SU-DHL-6 (cell line): ENCODE results near the gene PLEKHF1.

Source experiments
- H2AFZ ChIP-seq: fragments of 200-600 bp; sonication (generic); 2 replicates; pipeline ENCODE4 v1.6.1; 2014; ENCODE audit warnings: low read depth, mild to moderate bottlenecking, moderate library complexity, mixed read lengths, antibody characterized with exemption, low read length; ENCODE audit not compliant: severe bottlenecking
- H3F3A ChIP-seq: fragments of 200-600 bp; shearing (Covaris generic); 2 replicates; pipeline ENCODE4 v1.6.0; 2016; ENCODE audit warnings: antibody characterized with exemption, mild to moderate bottlenecking; ENCODE audit not compliant: insufficient read depth
- H3K27ac ChIP-seq: fragments of 200-600 bp; sonication (generic); 2 replicates; pipeline ENCODE4 v1.5.1; 2016; ENCODE audit warnings: low read depth, mild to moderate bottlenecking, low read length, moderate library complexity, mixed read lengths
- H3K27me3 ChIP-seq: fragments of 200-600 bp; sonication (generic), shearing (Covaris generic); 2 replicates; pipeline ENCODE4 v1.6.0; 2014; ENCODE audit warnings: mild to moderate bottlenecking, low read length
- H3K36me3 ChIP-seq: fragments of 200-600 bp; sonication (generic); 2 replicates; pipeline ENCODE4 v1.6.1; 2014; ENCODE audit warnings: mild to moderate bottlenecking, low read length, mixed read lengths
- H3K4me2 ChIP-seq: fragments of 300-600, 200-600 bp; shearing (Covaris generic), sonication (generic); 2 replicates; pipeline ENCODE4 v1.6.0; 2014; ENCODE audit warnings: low read length, low read depth, mild to moderate bottlenecking; ENCODE audit not compliant: poor library complexity, severe bottlenecking
- H3K4me3 ChIP-seq: fragments of 200-600 bp; sonication (generic); 2 replicates; pipeline ENCODE4 v1.5.1; 2014; ENCODE audit warnings: antibody characterized with exemption, low read length, mild to moderate bottlenecking, mixed read lengths; ENCODE audit not compliant: insufficient read depth, poor library complexity, severe bottlenecking
- H3K79me2 ChIP-seq: fragments of 200-600 bp; sonication (generic); 2 replicates; pipeline ENCODE4 v1.6.1; 2014; ENCODE audit warnings: mild to moderate bottlenecking, low read length, moderate library complexity; ENCODE audit not compliant: insufficient read depth
- H3K9ac ChIP-seq: fragments of 200-600 bp; sonication (generic); 2 replicates; pipeline ENCODE4 v1.7.0; 2014; ENCODE audit warnings: mild to moderate bottlenecking, low read length
- H3K9me2 ChIP-seq: fragments of 200-600 bp; sonication (generic); replicated peaks from 2 replicates; pipeline ENCODE4 v1.6.1; 2014; ENCODE audit warnings: low read length; ENCODE audit not compliant: insufficient read depth
- H3K9me3 ChIP-seq: fragments of 200-600 bp; sonication (generic); 2 replicates; pipeline ENCODE4 v1.6.1; 2014; ENCODE audit warnings: low read length, mixed read lengths; ENCODE audit not compliant: insufficient read depth
- H4K20me1 ChIP-seq: fragments of 200-600 bp; sonication (generic); 2 replicates; pipeline ENCODE4 v1.6.1; 2014; ENCODE audit warnings: low read depth, mild to moderate bottlenecking, antibody characterized with exemption, low read length, moderate library complexity, mixed read lengths
- EZH2phosphoT487 ChIP-seq: fragments of 200-600 bp; sonication (generic), shearing (Covaris generic); conservative IDR thresholded peaks from 2 replicates; pipeline ENCODE4 v1.6.1; 2018; ENCODE audit warnings: mild to moderate bottlenecking, antibody characterized with exemption, low read length, moderate library complexity, mixed read lengths
- TF ChIP-seq, protein P1 (sequence below): fragments of 200-600 bp; sonication (generic); IDR thresholded peaks from one replicate; pipeline ENCODE4 v1.5.1; 2017; ENCODE audit warnings: antibody characterized with exemption, mild to moderate bottlenecking, low read length, moderate library complexity; ENCODE audit not compliant: insufficient read depth, poor library complexity, severe bottlenecking

Gene PLEKHF1

DNA sequence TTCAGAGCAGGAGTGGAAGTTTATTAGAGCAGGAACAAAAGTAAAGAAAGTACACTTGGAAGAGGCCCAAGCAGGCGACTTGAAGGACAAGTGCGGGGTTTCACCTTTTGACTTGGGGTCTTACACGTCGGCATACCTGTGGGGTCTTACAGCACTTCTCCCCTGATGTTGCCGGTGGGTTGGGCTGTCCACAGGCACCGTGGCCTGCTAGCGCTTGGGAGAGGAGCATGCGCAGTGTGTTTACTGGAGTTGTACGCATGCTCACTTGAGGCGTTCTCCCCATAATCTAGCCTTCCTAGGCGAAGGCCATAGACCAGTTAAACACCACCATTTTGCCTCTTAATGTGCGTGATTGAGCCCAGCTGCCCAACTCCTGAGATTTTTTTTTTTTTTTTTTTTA, 25.0 kb upstream of the PLEKHF1 start:
- no peak for TF ChIP-seq EZH2phosphoT487
- TF ChIP-seq, protein P1, sequence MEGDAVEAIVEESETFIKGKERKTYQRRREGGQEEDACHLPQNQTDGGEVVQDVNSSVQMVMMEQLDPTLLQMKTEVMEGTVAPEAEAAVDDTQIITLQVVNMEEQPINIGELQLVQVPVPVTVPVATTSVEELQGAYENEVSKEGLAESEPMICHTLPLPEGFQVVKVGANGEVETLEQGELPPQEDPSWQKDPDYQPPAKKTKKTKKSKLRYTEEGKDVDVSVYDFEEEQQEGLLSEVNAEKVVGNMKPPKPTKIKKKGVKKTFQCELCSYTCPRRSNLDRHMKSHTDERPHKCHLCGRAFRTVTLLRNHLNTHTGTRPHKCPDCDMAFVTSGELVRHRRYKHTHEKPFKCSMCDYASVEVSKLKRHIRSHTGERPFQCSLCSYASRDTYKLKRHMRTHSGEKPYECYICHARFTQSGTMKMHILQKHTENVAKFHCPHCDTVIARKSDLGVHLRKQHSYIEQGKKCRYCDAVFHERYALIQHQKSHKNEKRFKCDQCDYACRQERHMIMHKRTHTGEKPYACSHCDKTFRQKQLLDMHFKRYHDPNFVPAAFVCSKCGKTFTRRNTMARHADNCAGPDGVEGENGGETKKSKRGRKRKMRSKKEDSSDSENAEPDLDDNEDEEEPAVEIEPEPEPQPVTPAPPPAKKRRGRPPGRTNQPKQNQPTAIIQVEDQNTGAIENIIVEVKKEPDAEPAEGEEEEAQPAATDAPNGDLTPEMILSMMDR: no peak
- H3K36me3 ChIP-seq: no peaks in the 10 kb centered on the region
- no peaks in the 10 kb centered on the region for H3K27me3 ChIP-seq
- H3K9ac ChIP-seq: no peak overlapping the region
- H3K4me2 ChIP-seq: no peak overlapping the region
- H3K9me3 ChIP-seq: no peaks in the 10 kb centered on the region
- no peaks in the 10 kb centered on the region for H3K9me2 ChIP-seq
- H3F3A ChIP-seq: no peaks in the 10 kb centered on the region
- H3K79me2 ChIP-seq: no peaks in the 10 kb centered on the region
- H3K4me3 ChIP-seq: no peak overlapping the region
- no peak overlapping the region for H3K27ac ChIP-seq
- no peaks in the 10 kb centered on the region for H4K20me1 ChIP-seq
- no peak overlapping the region for H2AFZ ChIP-seq

DNA sequence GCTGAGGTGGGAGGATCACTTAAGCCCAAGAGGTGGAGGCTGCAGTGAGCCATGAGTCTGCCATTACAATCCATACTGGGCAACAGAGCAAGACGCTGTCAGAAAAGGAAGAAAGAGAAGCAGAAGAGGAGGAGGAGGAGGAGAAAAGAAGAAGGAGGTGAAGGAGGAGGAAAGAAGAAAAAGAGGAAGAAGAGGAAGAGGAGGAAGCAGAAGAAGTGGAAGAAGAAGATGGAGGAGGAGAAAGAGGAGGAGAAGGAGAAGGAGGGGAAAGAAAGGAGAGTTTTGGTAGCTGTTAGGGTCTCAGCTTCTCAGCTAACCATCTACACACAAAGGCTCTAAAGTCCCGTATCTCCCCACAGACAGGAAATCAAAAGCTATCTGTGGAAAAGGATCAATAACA, 23.7 kb upstream of the PLEKHF1 start:
- Histone ChIP-seq H3K4me2 (no peak overlapping the region), H3K36me3 (no peaks in the 10 kb centered on the region), H3F3A (no peaks in the 10 kb centered on the region), H3K9me3 (no peaks in the 10 kb centered on the region), H2AFZ (no peak overlapping the region), H3K27me3 (no peaks in the 10 kb centered on the region), H3K9me2 (no peaks in the 10 kb centered on the region), H4K20me1 (no peaks in the 10 kb centered on the region), H3K9ac (no peak overlapping the region), H3K79me2 (no peaks in the 10 kb centered on the region), H3K4me3 (no peak overlapping the region), H3K27ac (no peak overlapping the region)
- TF ChIP-seq EZH2phosphoT487: no peak
- TF ChIP-seq, protein P1: no peak

DNA sequence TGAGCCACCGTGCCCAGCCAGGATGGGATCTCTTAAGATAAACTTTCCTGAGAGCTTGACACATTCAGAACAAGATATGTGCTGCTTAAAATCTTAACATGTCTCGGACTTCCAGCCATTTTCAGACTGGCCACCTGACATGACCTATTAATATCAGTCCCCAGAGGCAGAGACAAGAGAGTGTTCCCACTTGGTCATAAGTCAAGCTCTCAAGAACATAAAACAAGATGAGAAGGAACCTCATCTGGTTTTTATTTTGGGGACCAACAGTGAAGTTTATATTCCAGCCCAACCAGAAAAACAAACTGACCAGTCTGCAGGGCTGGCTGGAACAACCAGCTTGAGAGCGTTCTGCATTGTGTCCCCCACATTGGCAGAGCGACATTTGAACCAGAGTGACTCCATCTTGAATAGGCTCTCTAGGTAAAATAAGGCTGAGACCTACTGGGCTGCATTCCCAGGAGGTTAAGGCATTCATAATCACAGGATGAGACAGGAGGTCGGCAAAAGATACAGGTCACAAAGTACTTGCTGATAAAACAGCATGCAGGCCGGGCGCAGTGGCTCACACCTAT, 21.8 kb upstream of the PLEKHF1 start:
- Histone ChIP-seq H3K27me3 (no peaks in the 10 kb centered on the region), H4K20me1 (no peaks in the 10 kb centered on the region), H3K27ac (no peak overlapping the region), H3K36me3 (no peaks in the 10 kb centered on the region), H3K4me3 (no peak overlapping the region), H3K9me3 (no peaks in the 10 kb centered on the region), H2AFZ (no peak overlapping the region), H3K79me2 (no peaks in the 10 kb centered on the region), H3F3A (no peaks in the 10 kb centered on the region), H3K4me2 (no peak overlapping the region), H3K9ac (no peak overlapping the region), H3K9me2 (no peaks in the 10 kb centered on the region)
- TF ChIP-seq, protein P1: no peak
- TF ChIP-seq EZH2phosphoT487: no peak
